IMR-90 (cell line): ENCODE measurements around the gene CCR9. TPM values are rescaled to one million over a fixed set of nuclear protein-coding genes. Genes with fewer than 3 reads are reported as not detected.

Source experiments
- ATAC-seq: fragments of 200-7000 bp; cut with Tn5 transposase; 2 replicates; pipeline ENCODE4 v1.9.1; 2020; ENCODE audit warnings: low read depth, mild to moderate bottlenecking, moderate library complexity
- BruUV-seq: library from RNA; stranded (reverse); fragments of 400-500 nt; replicated peaks from 2 replicates; lab custom pipeline; 2021; lab: Mats Ljungman, UMichigan
- CTCF ChIA-PET: fragments of 300-600 bp; formaldehyde crosslinking; extraction: SDS; loops from one replicate; lab custom pipeline; 2021; ENCODE audit warnings: antibody characterized with exemption; lab: Yijun Ruan, JAX
- POLR2A ChIA-PET: fragments of 300-600 bp; sonication (Branson Sonifier 250); formaldehyde crosslinking; loops from one replicate; lab custom pipeline; 2022; ENCODE audit warnings: antibody characterized with exemption; ENCODE audit not compliant: unreplicated experiment; lab: Charles Lee
- DNase-seq: peaks from one replicate; pipeline ENCODE4 v3.0.0; 2013
- H2AFZ ChIP-seq: replicated peaks from 2 replicates; pipeline ENCODE3; 2013; ENCODE audit warnings: low read length, mild to moderate bottlenecking; ENCODE audit not compliant: poor library complexity
- H2AK5ac ChIP-seq: 2 replicates; pipeline ENCODE4 v1.6.1; 2013; ENCODE audit warnings: low read depth, low read length, inconsistent platforms
- H2AK9ac ChIP-seq: replicated peaks from 2 replicates; pipeline ENCODE3; 2013; ENCODE audit warnings: mild to moderate bottlenecking, low read depth, low read length, moderate library complexity; ENCODE audit not compliant: poor library complexity
- H2BK120ac ChIP-seq: 2 replicates; pipeline ENCODE4 v1.6.1; 2013; ENCODE audit warnings: low read depth, low read length, inconsistent platforms
- H2BK15ac ChIP-seq: 3 replicates; pipeline ENCODE4 v1.6.1; 2013; ENCODE audit warnings: low read depth, low read length, inconsistent platforms
- H2BK20ac ChIP-seq: 2 replicates; pipeline ENCODE4 v1.6.1; 2013; ENCODE audit warnings: low read depth, mild to moderate bottlenecking, inconsistent platforms, low read length, moderate library complexity
- H2BK5ac ChIP-seq: 2 replicates; pipeline ENCODE4 v1.6.1; 2013; ENCODE audit warnings: mild to moderate bottlenecking, low read depth, low read length, inconsistent platforms; ENCODE audit not compliant: poor library complexity, severe bottlenecking
- H3K14ac ChIP-seq: replicated peaks from 2 replicates; pipeline ENCODE4 v1.6.1; 2013; ENCODE audit warnings: low read depth, low read length, inconsistent platforms
- H3K18ac ChIP-seq: 2 replicates; pipeline ENCODE4 v1.6.1; 2013; ENCODE audit warnings: low read depth, low read length, control low read depth
- H3K23ac ChIP-seq: 2 replicates; pipeline ENCODE4 v1.6.1; 2013; ENCODE audit warnings: low read depth, low read length, inconsistent platforms
- H3K27ac ChIP-seq: 2 replicates; pipeline ENCODE4 v1.5.1; 2013; ENCODE audit warnings: mild to moderate bottlenecking, control low read depth, low read length; ENCODE audit not compliant: insufficient read depth
- H3K27me3 ChIP-seq: 2 replicates; pipeline ENCODE4 v1.6.1; 2013; ENCODE audit warnings: low read length; ENCODE audit not compliant: control insufficient read depth, insufficient read depth
- H3K36me3 ChIP-seq: 2 replicates; pipeline ENCODE4 v1.6.1; 2013; ENCODE audit warnings: low read length, mixed read lengths; ENCODE audit not compliant: control insufficient read depth, insufficient read depth
- H3K4ac ChIP-seq: 2 replicates; pipeline ENCODE4 v1.6.1; 2013; ENCODE audit warnings: low read depth, low read length, inconsistent platforms
- H3K4me1 ChIP-seq: 2 replicates; pipeline ENCODE4 v1.6.1; 2013; ENCODE audit warnings: low read length, mixed read lengths; ENCODE audit not compliant: control insufficient read depth, insufficient read depth
- H3K4me2 ChIP-seq: 2 replicates; pipeline ENCODE4 v1.6.1; 2013; ENCODE audit warnings: low read depth, mild to moderate bottlenecking, control low read depth, low read length, moderate library complexity
- H3K4me3 ChIP-seq: 2 replicates; pipeline ENCODE4 v1.5.1; 2013; ENCODE audit warnings: low read depth, mild to moderate bottlenecking, control low read depth, low read length, moderate library complexity; ENCODE audit not compliant: insufficient read depth
- H3K56ac ChIP-seq: 2 replicates; pipeline ENCODE4 v1.6.1; 2013; ENCODE audit warnings: low read length, inconsistent platforms; ENCODE audit not compliant: insufficient read depth; ENCODE audit errors: extremely low read depth
- H3K79me1 ChIP-seq, 2 experiments: 2 replicates each; pipeline ENCODE4 v1.6.1; 2013; ENCODE audit warnings: low read length in 2 of 2, inconsistent platforms in 1 of 2, low read depth in 1 of 2
- H3K9ac ChIP-seq: 2 replicates; pipeline ENCODE4 v1.6.1; 2013; ENCODE audit warnings: low read depth, low read length, control low read depth
- H3K9me1 ChIP-seq: 2 replicates; pipeline ENCODE4 v1.6.1; 2013; ENCODE audit warnings: low read length, inconsistent platforms; ENCODE audit not compliant: insufficient read depth
- H3K9me3 ChIP-seq: 2 replicates; pipeline ENCODE4 v1.6.1; 2013; ENCODE audit warnings: low read length; ENCODE audit not compliant: control insufficient read depth, insufficient read depth
- H4K20me1 ChIP-seq: 2 replicates; pipeline ENCODE4 v1.6.1; 2013; ENCODE audit warnings: low read length, inconsistent platforms; ENCODE audit not compliant: insufficient read depth
- H4K5ac ChIP-seq: 2 replicates; pipeline ENCODE4 v1.6.1; 2013; ENCODE audit warnings: mild to moderate bottlenecking, low read depth, low read length, control low read depth
- H4K8ac ChIP-seq, 2 experiments: 2 replicates each; pipeline ENCODE4 v1.6.1; 2013; ENCODE audit warnings: low read depth in 2 of 2, low read length in 2 of 2, control low read depth in 1 of 2, inconsistent platforms in 1 of 2
- H4K91ac ChIP-seq: 2 replicates; pipeline ENCODE4 v1.6.1; 2013; ENCODE audit warnings: low read depth, low read length, inconsistent platforms; ENCODE audit not compliant: insufficient read depth
- BHLHE40 ChIP-seq: fragments of 150-350 bp; IDR thresholded peaks from 2 replicates; pipeline ENCODE4 v1.6.1; 2016; ENCODE audit warnings: mild to moderate bottlenecking, low read depth, low read length
- CEBPB ChIP-seq: IDR thresholded peaks from 2 replicates; pipeline ENCODE4 v1.6.1; 2012; ENCODE audit warnings: low read depth, low read length, improper control_type of control experiment
- CTCF ChIP-seq: conservative IDR thresholded peaks from 2 replicates; pipeline ENCODE4 v1.5.1; 2012; ENCODE audit warnings: mild to moderate bottlenecking, low read depth, low read length, improper control_type of control experiment
- MXI1 ChIP-seq: IDR thresholded peaks from 2 replicates; pipeline ENCODE4 v1.6.1; 2012; ENCODE audit warnings: low read depth, mild to moderate bottlenecking, low read length, moderate library complexity, borderline replicate concordance
- POLR2A ChIP-seq: IDR thresholded peaks from 2 replicates; pipeline ENCODE4 v1.6.1; 2012; ENCODE audit warnings: mild to moderate bottlenecking, low read depth, low read length
- RAD21 ChIP-seq: IDR thresholded peaks from 2 replicates; pipeline ENCODE4 v1.6.1; 2012; ENCODE audit warnings: low read length, improper control_type of control experiment
- RCOR1 ChIP-seq: IDR thresholded peaks from 2 replicates; pipeline ENCODE4 v1.6.1; 2012; ENCODE audit warnings: mild to moderate bottlenecking, low read length, improper control_type of control experiment; ENCODE audit not compliant: insufficient replicate concordance
- SMC3 ChIP-seq: fragments of 150-350 bp; IDR thresholded peaks from 2 replicates; pipeline ENCODE4 v1.6.1; 2016; ENCODE audit warnings: low read depth, mild to moderate bottlenecking, antibody characterized with exemption, low read length, moderate library complexity
- WGBS, 2 experiments: methylation state at CpG; one replicate each; pipeline versions ENCODE4 v1.1.5 to v1.1.7; 2013; ENCODE audit warnings: missing lambda C conversion rate in 2 of 2; ENCODE audit not compliant: insufficient read length in 1 of 2; ENCODE audit errors: extremely low coverage in 2 of 2; 5-methylcytosine and 5-hydroxymethylcytosine counted together
- dilution Hi-C: fragments of 300-500 bp; cut with HindIII; formaldehyde crosslinking; loops from one replicate; pipeline ENCODE4 v1.14.3; 2018; ENCODE audit warnings: low sequenced_read_pairs; ENCODE audit not compliant: unreplicated experiment
- in situ Hi-C: fragments of 300-500 bp; cut with MboI; formaldehyde crosslinking; loops from 3 replicates; pipeline ENCODE4 v1.14.3; 2019; ENCODE audit warnings: low sequenced_read_pairs, inconsistent platforms, mixed read lengths
- intact Hi-C: fragments of 100-400 bp; cut with micrococcal nuclease; formaldehyde crosslinking; loops from 2 replicates; pipeline ENCODE4 v1.10.0; 2022
- polyA plus RNA-seq, 3 experiments: library from polyadenylated mRNA; depleted of rRNA; stranded (reverse); fragments of >200 nt; gene quantifications; 2 replicates each; pipeline ENCODE4 v1.2.3, GENCODE V29; 2012; ENCODE audit warnings: low replicate concordance in 1 of 3
- total RNA-seq: library from RNA; depleted of rRNA; stranded (reverse); fragments of >200 nt; gene quantifications from 2 replicates; pipeline ENCODE4 v1.2.3, GENCODE V29; 2012

The CCR9 gene
- total and polyA plus RNA-seq, 2 of the 4 experiments (the other 2 are of a cell fraction), result not detected

GRCh38 chr3:45951946-45952345 lies 65.6 kb downstream of the CCR9 start:
- Histone ChIP-seq H3K27ac (no peak overlapping the region), H2AK5ac (0 out of 2 replicates have a peak overlapping the region, but pooled peaks have one; percentile 56), H2BK15ac (no peak overlapping the region), H4K8ac (no peak overlapping the region), H2BK120ac (no peak overlapping the region), H2BK20ac (no peak overlapping the region), H3K36me3 (peaks cover 63% of the 10 kb centered on the region), H3K79me1 (peaks cover 0 to 4% of the 10 kb centered on the region in 2 experiments; a peak in 1 of 4 replicates), H2BK5ac (no peak overlapping the region), H3K4me1 (peaks cover 28% of the 10 kb centered on the region), H3K9ac (no peak overlapping the region), H3K4me2 (no peak overlapping the region), H4K91ac (no peak overlapping the region), H2AK9ac (no peak overlapping the region), H2AFZ (no peak overlapping the region), H4K5ac (no peak overlapping the region), H3K18ac (no peak overlapping the region), H3K27me3 (no peaks in the 10 kb centered on the region), H3K4me3 (no peak overlapping the region), H3K23ac (no peak overlapping the region), H3K4ac (no peak overlapping the region), H3K9me3 (no peaks in the 10 kb centered on the region), H3K9me1 (peaks cover 28% of the 10 kb centered on the region), H3K56ac (no peak overlapping the region), H3K14ac (no peak overlapping the region), H4K20me1 (peaks cover 7% of the 10 kb centered on the region; the same call in 1 of the 2 replicates)
- CTCF ChIA-PET, result no interaction called here
- POLR2A ChIA-PET, result no interaction called here
- DNase-seq (no peak), ATAC-seq (no peak)
- in situ Hi-C loops (no loop called here), dilution Hi-C loops (no loop called here), intact Hi-C loops (no loop called here)
- TF ChIP-seq POLR2A (no peak), BHLHE40 (no peak), CEBPB (no peak), CTCF (no peak), RAD21 (no peak), RCOR1 (no peak), SMC3 (no peak), MXI1 (no peak)
- BruUV-seq, result no TSS peak
- WGBS, 2 experiments, result no CpG with 5 or more reads among the region's 6 CpGs
